ENCODE measurements around the gene DNAJC9.

DNAJC9 gene

DNA sequence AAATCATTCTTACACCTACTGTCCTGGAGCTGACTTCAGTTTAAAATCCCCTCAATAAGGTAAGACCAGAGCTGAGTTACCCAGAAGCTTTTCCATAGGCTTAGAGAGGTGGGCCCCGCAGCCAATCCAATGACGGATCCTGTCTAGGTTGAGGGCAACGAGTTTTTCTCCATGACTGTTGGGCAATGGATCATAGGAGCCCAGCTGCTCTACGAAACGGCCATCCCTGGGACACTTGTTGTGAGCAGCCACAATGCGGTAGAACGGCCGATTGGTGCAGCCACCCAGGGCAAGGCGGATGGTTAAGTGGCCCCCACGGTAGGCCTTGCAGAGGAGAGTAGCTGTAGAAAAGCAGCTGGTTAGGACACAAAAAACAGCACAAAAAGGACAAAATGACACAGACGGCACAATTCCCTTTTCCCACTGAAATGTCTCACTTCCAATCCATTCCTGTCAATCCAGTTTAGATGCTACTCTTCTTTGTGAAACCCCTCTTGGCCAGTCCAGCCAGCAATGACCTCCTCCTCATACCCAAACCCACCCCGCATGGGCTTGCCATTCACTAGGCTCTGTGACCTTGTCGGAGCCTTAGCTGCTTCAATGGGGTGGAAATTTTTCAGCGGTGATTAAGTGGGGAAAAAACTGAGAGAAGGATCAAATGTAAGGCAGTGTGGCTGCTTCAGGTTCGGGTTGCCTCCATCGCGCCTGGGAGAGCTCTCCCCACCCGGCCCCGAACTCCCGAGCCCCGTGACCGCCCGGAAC, 4.8 kb upstream of the DNAJC9 start:
- TF ChIP-seq, protein P1, sequence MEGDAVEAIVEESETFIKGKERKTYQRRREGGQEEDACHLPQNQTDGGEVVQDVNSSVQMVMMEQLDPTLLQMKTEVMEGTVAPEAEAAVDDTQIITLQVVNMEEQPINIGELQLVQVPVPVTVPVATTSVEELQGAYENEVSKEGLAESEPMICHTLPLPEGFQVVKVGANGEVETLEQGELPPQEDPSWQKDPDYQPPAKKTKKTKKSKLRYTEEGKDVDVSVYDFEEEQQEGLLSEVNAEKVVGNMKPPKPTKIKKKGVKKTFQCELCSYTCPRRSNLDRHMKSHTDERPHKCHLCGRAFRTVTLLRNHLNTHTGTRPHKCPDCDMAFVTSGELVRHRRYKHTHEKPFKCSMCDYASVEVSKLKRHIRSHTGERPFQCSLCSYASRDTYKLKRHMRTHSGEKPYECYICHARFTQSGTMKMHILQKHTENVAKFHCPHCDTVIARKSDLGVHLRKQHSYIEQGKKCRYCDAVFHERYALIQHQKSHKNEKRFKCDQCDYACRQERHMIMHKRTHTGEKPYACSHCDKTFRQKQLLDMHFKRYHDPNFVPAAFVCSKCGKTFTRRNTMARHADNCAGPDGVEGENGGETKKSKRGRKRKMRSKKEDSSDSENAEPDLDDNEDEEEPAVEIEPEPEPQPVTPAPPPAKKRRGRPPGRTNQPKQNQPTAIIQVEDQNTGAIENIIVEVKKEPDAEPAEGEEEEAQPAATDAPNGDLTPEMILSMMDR (IDR thresholded peaks at IDR 0.05; ENCODE audit: poor library complexity, severe bottlenecking), result no peak
- DNase-seq (ENCODE audit: low spot score) (no peak), ATAC-seq (ENCODE audit: low read depth) (peak; percentile 69; the same call in 2 of the 3 replicates)
- H3K9me3 ChIP-seq (ENCODE audit: severe bottlenecking), result no peaks in the 10 kb centered on the region
- peaks cover 51% of the 10 kb centered on the region for H3K36me3 ChIP-seq (ENCODE audit: low read depth)
- peaks cover 13% of the 10 kb centered on the region for H3K4me1 ChIP-seq (ENCODE audit: insufficient read depth, poor library complexity, severe bottlenecking)
- H3K4me3 ChIP-seq (ENCODE audit: severe bottlenecking), result peak overlapping the region; percentile 84
- H3K27me3 ChIP-seq (ENCODE audit: insufficient read depth, poor library complexity, severe bottlenecking), result no peaks in the 10 kb centered on the region
- peak overlapping the region; percentile 77 for H3K27ac ChIP-seq (ENCODE audit: poor library complexity, severe bottlenecking)

DNA sequence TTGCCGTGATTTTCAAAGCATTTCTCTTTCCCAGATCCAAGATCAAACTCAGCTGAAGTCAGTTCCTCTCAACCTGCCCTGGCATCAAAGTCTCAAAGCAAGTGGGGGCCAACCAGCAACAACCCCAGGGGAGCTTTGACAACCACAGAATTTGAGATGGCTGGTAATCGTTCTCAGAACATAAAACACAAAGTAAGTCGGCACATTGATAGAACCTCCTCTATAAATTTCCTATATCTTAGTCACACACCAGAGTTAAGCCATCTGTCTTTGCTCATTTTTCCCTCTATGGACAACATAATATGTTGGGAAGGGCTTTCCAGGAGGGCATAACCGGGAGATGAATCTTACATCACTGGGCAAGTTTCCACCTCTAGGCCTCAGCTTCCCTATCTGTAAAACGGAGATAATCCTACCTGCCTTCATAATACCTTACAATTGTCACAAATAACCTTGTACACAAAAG, 1.2 kb upstream of the DNAJC9 start:
- Histone ChIP-seq H3K36me3 (ENCODE audit: low read depth) (peaks cover 73% of the 10 kb centered on the region), H3K4me3 (ENCODE audit: severe bottlenecking) (no peak overlapping the region), H3K9me3 (ENCODE audit: severe bottlenecking) (no peaks in the 10 kb centered on the region), H3K27me3 (ENCODE audit: insufficient read depth, poor library complexity, severe bottlenecking) (no peaks in the 10 kb centered on the region), H3K4me1 (ENCODE audit: insufficient read depth, poor library complexity, severe bottlenecking) (peaks cover 13% of the 10 kb centered on the region), H3K27ac (ENCODE audit: poor library complexity, severe bottlenecking) (peak overlapping the region; percentile 80)
- ATAC-seq (ENCODE audit: low read depth) (no peak), DNase-seq (ENCODE audit: low spot score) (no peak)
- TF ChIP-seq, protein P1 (IDR thresholded peaks at IDR 0.05; ENCODE audit: poor library complexity, severe bottlenecking), result no peak

DNA sequence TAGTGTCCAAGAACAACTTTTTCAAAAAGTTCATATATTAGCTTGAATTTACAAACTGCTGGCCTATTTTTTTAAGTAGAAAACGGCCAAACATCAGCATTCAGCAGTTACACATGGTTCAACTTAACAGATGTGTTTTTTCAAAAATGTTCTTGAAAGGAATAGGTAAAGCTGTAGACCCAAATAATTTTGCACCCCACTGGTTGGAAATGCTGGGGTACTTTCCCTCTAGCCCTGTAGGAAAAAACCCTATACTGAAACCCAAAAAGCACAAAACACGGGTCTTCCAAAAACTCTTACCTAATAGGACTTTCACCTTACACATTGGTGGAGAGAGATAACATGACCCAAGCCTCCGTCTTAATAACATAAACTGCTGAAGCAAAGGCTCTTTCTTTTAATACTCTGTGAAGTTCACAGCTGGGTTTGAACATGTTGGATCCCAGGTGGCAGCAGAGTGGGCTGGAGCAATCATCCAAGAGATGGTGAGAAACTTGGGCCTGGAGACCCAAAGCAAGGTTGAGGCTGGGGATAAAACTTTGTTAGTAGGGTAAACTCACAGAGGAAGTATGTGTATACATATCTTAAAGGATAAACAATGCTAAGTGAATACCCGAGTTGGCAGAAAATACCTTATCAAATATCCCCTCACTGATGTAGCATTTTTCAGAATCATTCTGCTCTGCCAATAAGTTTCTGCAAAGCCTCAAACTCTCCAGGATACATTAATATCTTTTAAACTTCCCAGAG, 629 bp upstream of the DNAJC9 start:
- peaks cover 79% of the 10 kb centered on the region for H3K36me3 ChIP-seq (ENCODE audit: low read depth)
- peak overlapping the region; percentile 63 for H3K4me3 ChIP-seq (ENCODE audit: severe bottlenecking)

DNA sequence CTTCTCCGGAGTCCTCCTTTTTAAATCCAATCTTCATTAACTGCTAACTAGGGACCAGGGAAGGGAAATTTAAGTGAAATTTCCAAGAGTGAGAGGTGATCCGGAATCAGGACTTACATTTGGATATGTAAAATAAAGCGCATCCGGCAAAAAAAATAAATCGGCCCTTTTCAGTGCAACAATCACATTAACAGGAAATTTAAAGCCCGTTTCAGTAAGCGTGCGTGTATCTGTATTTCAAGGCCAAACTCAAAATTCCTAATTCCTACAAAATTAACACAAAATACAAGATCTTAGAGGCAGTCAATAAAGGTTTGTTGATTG, 771 bp downstream of the DNAJC9 start:
- no peak for ATAC-seq (ENCODE audit: low read depth)
- TF ChIP-seq, protein P1 (IDR thresholded peaks at IDR 0.05; ENCODE audit: poor library complexity, severe bottlenecking), result no peak
- Histone ChIP-seq H3K36me3 (ENCODE audit: low read depth) (peaks cover 85% of the 10 kb centered on the region), H3K4me1 (ENCODE audit: insufficient read depth, poor library complexity, severe bottlenecking) (peaks cover 10% of the 10 kb centered on the region), H3K27me3 (ENCODE audit: insufficient read depth, poor library complexity, severe bottlenecking) (no peaks in the 10 kb centered on the region), H3K27ac (ENCODE audit: poor library complexity, severe bottlenecking) (peak overlapping the region; percentile 80), H3K4me3 (ENCODE audit: severe bottlenecking) (peak overlapping the region; percentile 63), H3K9me3 (ENCODE audit: severe bottlenecking) (no peaks in the 10 kb centered on the region)
- no peak for DNase-seq (ENCODE audit: low spot score)

More for the DNA sequence above, 629 bp upstream of the DNAJC9 start:
- peak overlapping the region; percentile 80 for H3K27ac ChIP-seq (ENCODE audit: poor library complexity, severe bottlenecking)
- no peaks in the 10 kb centered on the region for H3K27me3 ChIP-seq (ENCODE audit: insufficient read depth, poor library complexity, severe bottlenecking)
- ATAC-seq (ENCODE audit: low read depth) (no peak), DNase-seq (ENCODE audit: low spot score) (no peak)
- TF ChIP-seq, protein P1 (IDR thresholded peaks at IDR 0.05; ENCODE audit: poor library complexity, severe bottlenecking), result no peak
- H3K9me3 ChIP-seq (ENCODE audit: severe bottlenecking), result no peaks in the 10 kb centered on the region
- peaks cover 13% of the 10 kb centered on the region for H3K4me1 ChIP-seq (ENCODE audit: insufficient read depth, poor library complexity, severe bottlenecking)

All from RWPE2 (cell line).